Hepatocyte (in vitro differentiated cells): Measurements from ENCODE around the gene FAF2. TPM values are rescaled to one million over a fixed set of nuclear protein-coding genes. Genes with fewer than 3 reads are reported as not detected.

Source experiments
- DNase-seq: peaks from one replicate; pipeline ENCODE4 v3.0.0-alpha.2; 2016; ENCODE audit warnings: low spot score
- H2AFZ ChIP-seq: fragments of 200-600 bp; sonication (generic); 2 replicates; pipeline ENCODE4 v1.6.0; 2016; ENCODE audit warnings: antibody characterized with exemption, mild to moderate bottlenecking
- H3K27ac ChIP-seq: fragments of 200-600 bp; sonication (generic); 2 replicates; pipeline ENCODE4 v1.5.1; 2016; ENCODE audit warnings: mild to moderate bottlenecking
- H3K27me3 ChIP-seq: fragments of 200-600 bp; sonication (generic); 2 replicates; pipeline ENCODE4 v1.6.1; 2016
- H3K36me3 ChIP-seq: fragments of 200-600 bp; sonication (generic); replicated peaks from 2 replicates; pipeline ENCODE4 v1.5.1; 2016; ENCODE audit warnings: low read depth; ENCODE audit not compliant: insufficient read depth
- H3K4me1 ChIP-seq: fragments of 200-600 bp; sonication (generic); 2 replicates; pipeline ENCODE4 v1.5.1; 2016; ENCODE audit warnings: mild to moderate bottlenecking, moderate library complexity; ENCODE audit not compliant: insufficient read depth
- H3K4me2 ChIP-seq: fragments of 200-600 bp; sonication (generic); 2 replicates; pipeline ENCODE4 v1.6.0; 2016
- H3K4me3 ChIP-seq: fragments of 200-600 bp; sonication (generic); 2 replicates; pipeline ENCODE4 v1.5.1; 2016; ENCODE audit warnings: mild to moderate bottlenecking
- H3K79me2 ChIP-seq: fragments of 200-600 bp; sonication (generic); 2 replicates; pipeline ENCODE4 v1.6.0; 2017; ENCODE audit warnings: mild to moderate bottlenecking
- H3K9me2 ChIP-seq: fragments of 200-600 bp; sonication (generic); replicated peaks from 2 replicates; pipeline ENCODE4 v1.6.0; 2017; ENCODE audit warnings: mild to moderate bottlenecking; ENCODE audit not compliant: insufficient read depth
- H3K9me3 ChIP-seq: fragments of 200-600 bp; sonication (generic); 2 replicates; pipeline ENCODE4 v1.5.1; 2016; ENCODE audit warnings: low read depth, mild to moderate bottlenecking
- H4K20me1 ChIP-seq: fragments of 200-600 bp; sonication (generic); 2 replicates; pipeline ENCODE4 v1.6.0; 2016; ENCODE audit warnings: mild to moderate bottlenecking; ENCODE audit not compliant: insufficient read depth, poor library complexity, severe bottlenecking
- EZH2 ChIP-seq: fragments of 200-600 bp; sonication (generic); IDR thresholded peaks from 2 replicates; pipeline ENCODE4 v1.6.1; 2016; ENCODE audit warnings: antibody characterized with exemption, mild to moderate bottlenecking, borderline replicate concordance
- EZH2phosphoT487 ChIP-seq: fragments of 200-600 bp; sonication (generic); IDR thresholded peaks from one replicate; pipeline ENCODE4 v1.6.1; 2018; ENCODE audit warnings: antibody characterized with exemption, mild to moderate bottlenecking, low read depth, moderate library complexity; ENCODE audit not compliant: unreplicated experiment, severe bottlenecking
- WGBS: methylation state at CpG from one replicate; pipeline ENCODE4 v1.1.6; 2016; ENCODE audit warnings: low lambda C conversion rate; ENCODE audit errors: missing lambda C conversion rate; 5-methylcytosine and 5-hydroxymethylcytosine counted together
- polyA plus RNA-seq: library from polyadenylated mRNA; unstranded; fragments of >200 nt; fragmentation: Nextera tagmentation; extraction: Ambion mirVana; gene quantifications from 2 replicates; pipeline ENCODE4 v1.2.1, GENCODE V29; 2016
- total RNA-seq: library from RNA; depleted of rRNA; stranded (reverse); fragments of >200 nt; gene quantifications from 2 replicates; pipeline ENCODE4 v1.2.3, GENCODE V29; 2014
- TF ChIP-seq, protein P1 (sequence below): fragments of 200-600 bp; sonication (generic); IDR thresholded peaks from 2 replicates; pipeline ENCODE4 v1.5.1; 2016; ENCODE audit warnings: antibody characterized with exemption, mild to moderate bottlenecking; ENCODE audit not compliant: poor library complexity

The FAF2 gene
- total and polyA plus RNA-seq, 2 experiments from 2014 or later, result 47.3 to 63.1 TPM

DNA sequence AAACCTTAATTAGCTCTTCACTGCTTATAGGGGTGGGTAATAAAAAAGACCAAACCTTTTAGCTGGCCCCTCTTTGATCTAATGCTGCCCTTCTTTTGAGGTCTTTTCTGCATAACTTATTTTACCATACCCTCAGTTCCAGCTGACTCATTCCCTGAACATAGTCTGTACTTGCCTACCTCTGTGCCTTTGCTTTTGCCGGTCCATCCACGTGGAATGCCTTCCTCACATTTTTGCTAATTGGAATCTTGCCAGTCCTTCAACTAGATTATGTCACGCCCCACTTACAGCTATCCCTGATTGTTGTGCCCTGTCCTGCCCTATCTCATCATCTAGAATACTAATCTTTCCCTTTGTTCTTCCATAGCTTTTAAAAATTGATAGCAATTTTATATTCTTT is 44.2 kb downstream of the FAF2 start:
- Histone ChIP-seq H3K9me2 (no peaks in the 10 kb centered on the region), H3K36me3 (peaks cover 5% of the 10 kb centered on the region), H3K79me2 (peaks cover 16% of the 10 kb centered on the region), H3K4me3 (no peak overlapping the region), H3K27me3 (no peaks in the 10 kb centered on the region), H3K4me1 (peaks cover 4% of the 10 kb centered on the region), H3K27ac (no peak overlapping the region), H2AFZ (no peak overlapping the region), H4K20me1 (peaks cover 6% of the 10 kb centered on the region), H3K9me3 (no peaks in the 10 kb centered on the region), H3K4me2 (no peak overlapping the region)
- no peak for TF ChIP-seq EZH2
- 92% methylated on average over 3 of the region's 3 CpGs for WGBS
- no peak for DNase-seq

DNA sequence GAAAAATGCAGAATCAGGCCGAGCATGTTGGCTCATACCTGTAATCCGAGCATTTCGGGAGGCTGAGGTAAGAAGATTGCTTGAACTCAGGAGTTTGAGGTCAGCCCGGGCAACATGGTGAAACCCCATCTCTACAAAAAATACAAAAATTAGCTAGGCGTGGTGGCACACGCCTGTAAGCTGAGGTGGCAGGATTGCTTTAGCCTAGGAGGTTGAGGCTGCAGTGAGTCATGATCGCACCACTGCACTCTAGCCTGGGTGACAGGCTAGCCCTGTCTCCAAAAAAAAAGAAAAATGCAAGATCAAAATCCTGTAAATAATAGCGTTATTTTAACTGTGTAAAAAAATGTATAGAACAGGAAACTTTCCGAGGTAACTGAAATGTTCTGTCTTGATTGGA is 49.7 kb downstream of the FAF2 start:
- Histone ChIP-seq H3K79me2 (no peaks in the 10 kb centered on the region), H3K4me2 (no peak overlapping the region), H3K9me2 (no peaks in the 10 kb centered on the region), H4K20me1 (no peaks in the 10 kb centered on the region), H3K36me3 (no peaks in the 10 kb centered on the region), H2AFZ (no peak overlapping the region), H3K27me3 (no peaks in the 10 kb centered on the region), H3K9me3 (no peaks in the 10 kb centered on the region), H3K4me1 (no peaks in the 10 kb centered on the region), H3K27ac (no peak overlapping the region), H3K4me3 (no peak overlapping the region)
- TF ChIP-seq EZH2phosphoT487 (no peak), EZH2 (no peak)
- TF ChIP-seq, protein P1, sequence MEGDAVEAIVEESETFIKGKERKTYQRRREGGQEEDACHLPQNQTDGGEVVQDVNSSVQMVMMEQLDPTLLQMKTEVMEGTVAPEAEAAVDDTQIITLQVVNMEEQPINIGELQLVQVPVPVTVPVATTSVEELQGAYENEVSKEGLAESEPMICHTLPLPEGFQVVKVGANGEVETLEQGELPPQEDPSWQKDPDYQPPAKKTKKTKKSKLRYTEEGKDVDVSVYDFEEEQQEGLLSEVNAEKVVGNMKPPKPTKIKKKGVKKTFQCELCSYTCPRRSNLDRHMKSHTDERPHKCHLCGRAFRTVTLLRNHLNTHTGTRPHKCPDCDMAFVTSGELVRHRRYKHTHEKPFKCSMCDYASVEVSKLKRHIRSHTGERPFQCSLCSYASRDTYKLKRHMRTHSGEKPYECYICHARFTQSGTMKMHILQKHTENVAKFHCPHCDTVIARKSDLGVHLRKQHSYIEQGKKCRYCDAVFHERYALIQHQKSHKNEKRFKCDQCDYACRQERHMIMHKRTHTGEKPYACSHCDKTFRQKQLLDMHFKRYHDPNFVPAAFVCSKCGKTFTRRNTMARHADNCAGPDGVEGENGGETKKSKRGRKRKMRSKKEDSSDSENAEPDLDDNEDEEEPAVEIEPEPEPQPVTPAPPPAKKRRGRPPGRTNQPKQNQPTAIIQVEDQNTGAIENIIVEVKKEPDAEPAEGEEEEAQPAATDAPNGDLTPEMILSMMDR, result no peak
- no peak for DNase-seq
- WGBS, result 93% methylated on average over 9 of the region's 9 CpGs

DNA sequence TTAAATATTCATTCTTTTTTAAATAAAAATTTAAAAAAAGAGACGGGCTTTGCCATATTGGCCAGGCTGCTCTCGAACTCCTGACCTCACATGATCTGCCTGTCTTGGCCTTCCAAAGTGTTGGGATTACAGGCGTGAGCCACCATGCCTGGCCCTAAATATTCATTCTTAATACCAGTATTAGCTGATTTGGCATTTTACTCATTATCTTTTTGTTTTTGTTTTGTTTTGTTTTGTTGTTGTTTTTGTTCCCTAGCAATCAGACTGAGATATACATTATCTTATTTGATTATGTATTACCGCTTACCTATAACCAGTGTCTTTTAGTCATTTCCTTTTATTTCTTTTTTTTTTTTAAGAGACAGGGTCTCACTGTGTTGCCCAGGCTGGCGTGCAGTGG is 51.1 kb downstream of the FAF2 start:
- TF ChIP-seq, protein P1, result no peak
- TF ChIP-seq EZH2phosphoT487 (no peak), EZH2 (no peak)
- WGBS, result 98% methylated on average over 5 of the region's 5 CpGs

DNA sequence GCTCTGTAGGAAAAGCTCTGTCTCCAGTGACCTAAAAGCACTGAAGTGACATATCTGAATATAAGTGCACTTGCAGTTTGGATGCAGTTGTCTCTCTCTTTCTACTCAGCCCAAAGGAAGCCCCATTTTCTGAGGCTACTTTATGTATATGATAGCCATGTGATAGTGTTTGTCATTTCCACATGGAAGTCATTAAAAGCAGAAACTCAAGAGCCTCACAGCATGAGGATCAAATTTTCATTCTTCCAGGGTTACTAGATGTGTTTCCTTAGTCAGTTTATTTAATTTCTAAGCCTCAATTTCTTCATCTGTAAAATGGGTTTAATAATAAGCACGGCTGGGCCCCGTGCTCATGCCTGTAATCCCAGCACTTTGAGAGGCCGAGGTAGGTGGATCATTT is 52.3 kb downstream of the FAF2 start:
- no peaks in the 10 kb centered on the region for H3K9me3 ChIP-seq
- WGBS, result 96% methylated on average over 3 of the region's 3 CpGs
- H2AFZ ChIP-seq, result no peak overlapping the region
- no peak for DNase-seq
- H3K79me2 ChIP-seq, result no peaks in the 10 kb centered on the region
- no peak overlapping the region for H3K4me2 ChIP-seq
- no peak overlapping the region for H3K4me3 ChIP-seq
- H3K4me1 ChIP-seq, result no peaks in the 10 kb centered on the region
- peak overlapping the region; percentile 11 for H3K27ac ChIP-seq
- no peaks in the 10 kb centered on the region for H4K20me1 ChIP-seq
- TF ChIP-seq, protein P1, result no peak
- no peak for TF ChIP-seq EZH2
- TF ChIP-seq EZH2phosphoT487, result no peak
- no peaks in the 10 kb centered on the region for H3K36me3 ChIP-seq
- no peaks in the 10 kb centered on the region for H3K27me3 ChIP-seq
- no peaks in the 10 kb centered on the region for H3K9me2 ChIP-seq

More for the DNA sequence above, 51.1 kb downstream of the FAF2 start:
- Histone ChIP-seq H2AFZ (no peak overlapping the region), H3K4me1 (no peaks in the 10 kb centered on the region), H3K4me2 (no peak overlapping the region), H3K27ac (no peak overlapping the region), H3K79me2 (no peaks in the 10 kb centered on the region), H4K20me1 (no peaks in the 10 kb centered on the region), H3K27me3 (no peaks in the 10 kb centered on the region), H3K9me2 (no peaks in the 10 kb centered on the region), H3K4me3 (no peak overlapping the region), H3K9me3 (no peaks in the 10 kb centered on the region), H3K36me3 (no peaks in the 10 kb centered on the region)
- DNase-seq, result no peak
